HG02623 (cell line): Measurements from ENCODE around the gene PLD1.

Experiments used
- ATAC-seq: cut with Tn5 transposase; IDR thresholded peaks from one replicate; pipeline ENCODE4 v1.9.1; 2021; ENCODE audit warnings: moderate library complexity; ENCODE audit not compliant: unreplicated experiment

The PLD1 gene

DNA sequence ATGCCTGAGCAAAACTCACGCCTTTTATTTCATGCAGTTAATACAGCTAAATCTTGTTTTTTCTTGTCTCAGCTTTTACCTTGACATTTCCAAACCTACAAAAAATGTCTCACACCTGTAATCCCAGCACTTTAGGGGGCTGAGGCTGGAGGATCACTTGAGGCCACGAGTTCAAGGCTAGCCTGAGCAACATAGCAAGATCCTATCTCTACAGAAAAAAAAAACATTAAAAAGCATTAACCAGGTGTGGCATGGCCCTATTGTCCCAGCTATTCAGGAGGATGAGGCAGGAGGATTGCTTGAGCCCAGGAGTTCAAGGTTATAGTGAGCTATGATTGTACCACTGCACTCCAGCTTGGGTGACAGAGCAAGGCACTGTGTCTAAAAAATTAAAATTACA is 29.0 kb upstream of the PLD1 start:
- no peak for ATAC-seq

GRCh38 chr3:171838218-171838720 is 28.0 kb upstream of the PLD1 start:
- ATAC-seq: no peak

GRCh38 chr3:171837698-171838097 is 27.4 kb upstream of the PLD1 start:
- no peak for ATAC-seq

GRCh38 chr3:171836855-171837254 is 26.6 kb upstream of the PLD1 start:
- no peak for ATAC-seq

DNA sequence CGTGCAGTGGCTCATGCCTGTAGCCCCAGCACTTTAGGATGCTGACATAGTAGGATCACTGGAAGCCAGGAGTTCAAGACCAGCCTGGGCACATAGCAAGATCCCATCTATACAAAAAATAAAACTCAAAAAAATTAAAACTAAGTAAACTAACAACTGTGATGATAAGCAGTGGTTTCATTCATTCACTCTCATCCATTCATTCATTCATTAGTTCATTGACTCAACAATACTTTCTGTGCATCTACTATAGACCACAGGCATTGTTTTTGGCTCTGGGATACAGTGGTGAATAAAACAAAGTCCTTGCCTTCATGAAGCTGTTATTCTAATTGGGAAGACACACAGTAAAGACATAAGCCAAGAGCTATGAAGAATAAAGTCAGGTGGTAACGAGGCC is 25.3 kb upstream of the PLD1 start:
- no peak for ATAC-seq

DNA sequence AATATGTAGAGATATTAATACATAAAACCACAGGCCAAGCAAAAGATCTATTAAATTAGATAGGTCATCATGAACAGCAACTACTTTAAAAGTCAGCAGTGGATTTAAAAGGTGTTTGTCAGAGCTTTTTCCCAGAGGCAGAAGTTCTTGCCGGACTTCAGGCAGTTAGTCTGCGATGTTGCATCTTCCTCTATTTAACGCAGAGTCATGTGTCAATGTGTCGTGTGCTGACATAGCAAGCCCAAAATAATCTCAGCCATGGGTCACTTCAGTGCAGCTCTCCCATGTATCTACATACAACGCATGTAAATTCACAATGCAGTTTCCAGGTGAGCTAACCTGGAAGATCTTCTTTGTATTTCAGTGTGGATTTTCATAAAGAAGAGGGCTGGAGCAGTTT is 24.8 kb upstream of the PLD1 start:
- no peak for ATAC-seq

DNA sequence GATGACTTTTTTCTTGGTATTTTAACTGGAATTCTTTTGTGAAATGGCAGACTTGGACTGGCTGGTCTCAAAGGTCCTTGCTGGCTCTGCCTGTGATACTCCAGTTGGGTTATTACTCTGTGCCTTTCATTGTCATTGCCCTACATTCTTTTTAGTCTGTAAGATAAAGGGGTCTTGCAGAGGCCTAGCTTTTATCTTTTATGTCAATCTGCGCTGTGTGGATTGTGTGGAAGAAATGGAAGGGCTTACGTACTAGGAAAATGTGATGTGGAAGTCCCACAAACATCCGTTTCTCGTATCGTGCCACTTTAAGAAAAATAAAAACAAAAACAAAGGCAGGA is 24.1 kb upstream of the PLD1 start:
- ATAC-seq: no peak

GRCh38 chr3:171833789-171834460 is 23.6 kb upstream of the PLD1 start:
- ATAC-seq: no peak

DNA sequence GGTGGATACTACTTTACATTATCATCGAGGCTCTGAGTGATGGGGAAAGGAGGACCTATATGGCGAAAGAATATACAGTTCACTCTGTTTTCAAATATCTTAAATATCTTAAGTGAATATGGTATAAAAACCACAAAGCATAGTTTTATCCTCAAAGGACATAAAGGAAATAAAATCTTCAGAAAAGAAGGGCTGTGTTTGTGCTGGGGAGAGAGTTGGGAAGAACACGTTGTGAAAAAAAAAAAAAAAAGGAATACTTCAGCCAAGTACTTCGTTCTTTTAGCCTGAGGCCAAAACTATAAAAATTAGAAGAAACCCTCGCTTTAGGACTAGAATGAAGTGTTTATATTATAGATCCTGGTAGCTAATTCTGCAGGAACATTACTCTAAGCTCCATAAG is 22.7 kb upstream of the PLD1 start:
- no peak for ATAC-seq

- ATAC-seq: no peak
Measured at GRCh38 chr3:171831936-171832335, 21.7 kb upstream of the PLD1 start.

DNA sequence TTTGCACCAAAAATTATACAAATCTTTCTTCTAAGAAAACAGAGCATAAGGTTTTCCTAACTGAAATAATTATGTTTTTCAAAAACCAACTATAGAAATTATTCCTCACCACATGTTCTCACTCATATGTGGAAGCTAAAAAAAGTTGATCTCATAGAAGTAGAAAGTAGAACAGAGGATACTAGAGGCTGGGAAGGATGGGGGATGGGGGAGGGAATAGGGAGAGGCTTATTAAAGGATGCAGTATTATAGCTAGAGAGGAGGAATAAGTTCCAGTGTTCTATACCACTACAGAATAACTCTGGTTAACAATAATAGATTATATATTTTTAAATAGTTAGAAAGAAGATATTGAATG is 20.2 kb upstream of the PLD1 start:
- ATAC-seq: no peak

DNA sequence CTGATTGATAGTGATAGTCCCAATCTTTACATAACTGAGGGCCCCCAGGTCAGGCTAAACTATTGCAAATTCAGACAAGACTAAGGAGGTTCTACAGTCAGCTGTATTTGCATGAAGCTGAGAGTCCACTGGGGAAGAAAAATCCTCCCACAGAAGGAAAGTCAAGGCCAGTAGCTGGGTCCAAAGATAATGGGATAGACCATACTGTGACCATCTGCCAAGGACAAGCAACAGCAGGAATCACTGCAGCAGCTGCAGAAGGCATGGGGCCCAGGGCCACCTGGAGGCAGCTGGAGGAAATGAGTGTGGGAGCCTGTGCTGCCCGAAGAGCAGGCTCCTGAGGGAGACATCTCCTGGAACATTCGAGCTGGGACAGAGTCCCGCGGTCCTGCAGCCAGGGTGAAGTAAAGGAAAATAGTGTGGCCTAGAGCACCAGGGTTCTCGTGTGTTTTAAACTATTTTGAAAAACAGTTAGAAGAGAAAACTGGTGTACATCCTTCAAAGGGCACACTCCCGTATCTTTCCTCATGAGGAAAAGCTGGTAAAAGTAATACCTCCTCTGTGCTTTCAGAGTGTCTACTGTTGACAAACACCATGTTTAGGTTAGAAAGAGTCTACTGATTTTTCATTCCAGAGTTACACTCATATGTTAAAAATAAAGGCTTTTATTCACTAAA is 19.7 kb upstream of the PLD1 start:
- no peak for ATAC-seq

DNA sequence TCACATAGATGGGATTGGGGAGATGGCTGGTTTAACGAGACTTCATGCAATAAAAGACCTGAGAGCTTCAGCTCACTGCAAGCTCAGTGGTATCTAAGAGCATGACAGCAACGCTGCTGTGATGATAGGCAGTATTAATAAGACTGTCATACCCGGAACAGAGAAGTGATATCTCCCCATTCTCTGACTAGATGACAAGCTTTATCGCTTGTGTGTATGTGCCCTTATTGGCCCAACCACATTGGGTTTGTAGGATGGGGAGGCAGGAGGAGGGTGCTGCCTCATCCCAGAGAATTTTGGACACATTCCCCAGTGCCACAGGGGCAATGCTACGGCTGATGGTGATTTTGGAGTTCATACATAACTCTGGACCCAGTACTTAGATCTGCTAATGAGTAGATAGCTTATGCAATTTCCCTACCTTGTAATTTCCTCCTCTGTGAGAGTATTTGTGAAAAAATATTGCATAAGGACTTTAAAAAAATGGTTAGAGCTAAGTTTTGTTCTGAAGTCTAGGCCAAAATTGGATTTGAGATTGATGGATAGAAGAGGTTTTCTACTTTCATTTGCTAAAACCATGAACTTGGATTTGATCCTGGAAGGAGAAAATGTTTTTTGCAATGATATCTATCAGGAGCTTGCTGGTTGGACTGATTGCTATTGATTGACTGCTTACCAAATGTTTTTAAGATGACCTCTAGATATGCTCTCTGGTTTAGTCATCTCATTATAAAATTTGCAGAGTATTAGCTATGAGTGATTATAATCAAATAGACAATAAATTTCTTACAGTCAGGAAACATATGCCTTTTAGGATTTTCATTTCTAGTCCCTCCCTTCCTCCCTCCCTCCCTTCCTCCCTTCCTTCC is 18.9 kb upstream of the PLD1 start:
- no peak for ATAC-seq

- ATAC-seq: no peak
Measured at GRCh38 chr3:171827836-171828458, 17.7 kb upstream of the PLD1 start.

DNA sequence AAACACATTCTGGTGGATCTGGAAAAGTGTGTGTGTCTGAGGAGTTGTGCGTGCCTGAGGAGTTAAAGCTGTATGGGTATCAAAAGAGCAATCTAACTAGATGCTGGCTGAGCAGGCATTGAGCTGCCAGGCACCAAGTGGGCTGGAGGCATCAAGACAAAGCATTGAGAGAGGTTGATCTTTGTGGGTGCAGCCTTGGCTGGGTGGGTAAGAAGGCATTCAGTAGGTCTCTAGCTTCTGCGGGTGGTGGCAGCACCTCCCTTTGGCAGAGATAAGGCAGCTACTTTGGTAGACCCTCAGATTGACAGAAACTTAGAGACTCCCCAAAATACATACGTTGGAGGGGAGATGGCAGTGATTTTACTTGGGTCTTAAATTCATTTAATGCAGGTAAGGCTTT is 17.1 kb upstream of the PLD1 start:
- no peak for ATAC-seq

DNA sequence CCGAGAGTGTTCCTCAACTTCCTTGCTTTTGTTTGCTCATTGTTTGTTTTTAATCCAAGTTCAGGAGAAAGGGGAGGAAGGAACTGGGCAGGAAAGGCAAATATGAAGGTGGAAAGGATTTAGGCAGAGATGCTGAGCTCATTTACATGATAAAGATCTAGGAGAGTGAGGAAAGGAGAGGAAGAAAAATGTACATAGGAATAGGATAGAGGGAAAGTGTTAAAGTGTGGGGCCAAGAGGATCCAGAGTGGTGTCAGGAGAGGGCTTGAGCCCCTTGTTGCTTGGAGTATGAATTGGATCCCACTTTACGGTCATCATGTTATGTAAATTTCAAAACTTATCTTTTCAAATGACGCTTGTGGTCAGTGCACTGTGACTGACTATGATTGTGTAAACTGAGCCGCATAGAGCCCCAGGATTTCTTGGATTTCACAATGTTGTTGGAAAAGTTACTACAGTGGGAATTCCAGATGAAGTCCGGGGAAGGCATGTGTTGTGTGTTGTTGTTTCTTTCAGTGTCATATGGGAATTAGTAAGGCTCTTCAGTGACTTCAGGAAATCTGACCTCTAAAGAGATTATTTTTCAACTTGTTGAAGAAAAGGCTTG is 15.0 kb upstream of the PLD1 start:
- ATAC-seq: no peak

- no peak for ATAC-seq
Measured at GRCh38 chr3:171824824-171825221, 14.5 kb upstream of the PLD1 start.

DNA sequence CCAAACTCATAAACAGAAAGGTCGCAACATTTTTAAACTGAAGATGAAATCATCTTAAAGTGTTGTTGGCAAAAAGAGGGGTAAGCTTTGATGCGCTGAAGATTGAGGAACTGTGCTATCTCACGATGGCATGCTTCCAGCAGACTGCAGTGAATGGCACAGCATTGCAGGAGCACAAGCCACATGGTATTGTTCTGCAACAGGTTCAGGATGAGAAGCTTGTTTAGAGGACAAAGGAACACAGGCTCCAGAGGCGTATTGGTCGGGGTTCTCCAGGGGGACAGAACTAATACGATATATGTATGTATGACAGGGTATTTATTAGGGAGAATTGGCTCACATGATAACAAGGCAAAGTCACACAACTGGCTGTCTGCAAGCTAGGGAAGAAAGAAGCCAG is 13.8 kb upstream of the PLD1 start:
- ATAC-seq: no peak

DNA sequence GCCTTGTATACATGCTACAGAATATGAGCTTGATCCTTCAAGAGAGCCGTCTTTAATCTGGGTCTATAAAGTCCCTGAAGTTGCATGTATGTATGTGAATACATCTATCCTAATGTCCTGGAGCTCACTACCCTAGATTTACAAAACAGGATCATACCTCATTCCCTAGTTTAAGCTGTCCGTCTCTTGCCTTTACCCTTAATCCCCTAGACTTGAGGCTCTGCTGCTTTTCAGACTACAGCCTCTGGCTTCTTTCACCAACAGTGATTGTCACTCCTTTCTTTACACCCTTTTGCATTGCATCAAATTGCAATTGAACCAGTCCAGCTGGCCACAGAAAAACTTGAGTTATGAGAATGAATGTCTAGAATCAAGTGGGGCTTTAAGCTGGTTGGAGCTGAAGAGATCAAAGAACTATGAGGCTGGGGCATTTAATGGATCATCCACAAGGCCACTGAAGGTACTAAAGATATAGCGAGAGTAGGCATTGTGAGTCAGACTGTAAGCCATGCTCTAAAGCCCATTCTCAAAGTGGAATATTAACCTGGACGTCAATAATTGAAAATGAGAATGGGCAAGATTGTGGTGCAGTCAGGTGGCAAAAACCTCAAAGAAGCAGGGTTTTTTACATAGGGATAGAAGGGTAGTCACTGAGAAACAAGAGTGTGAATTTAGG is 12.3 kb upstream of the PLD1 start:
- ATAC-seq: no peak

- no peak for ATAC-seq
Measured at GRCh38 chr3:171821778-171822358, 11.6 kb upstream of the PLD1 start.
